Thyroid gland (tissue), 4 donors: Measurements from ENCODE around the gene CTCF.

Source experiments
- CTCF ChIP-seq, 6 experiments: fragments of 200-600 bp in 3 of 6; fragments of 450-650 bp in 3 of 6; sonication (generic) in 3 of 6; IDR thresholded peaks; one replicate each; pipeline ENCODE4 v1.5.1; 2016 to 2019; ENCODE audit warnings: antibody characterized with exemption in 6 of 6, mild to moderate bottlenecking in 2 of 6, inconsistent platforms in 1 of 6, moderate library complexity in 1 of 6
- POLR2A ChIP-seq, 2 donors: fragments of 450-650 bp; IDR thresholded peaks; one replicate each; pipeline ENCODE4 v1.6.1; 2017; ENCODE audit warnings: antibody characterized with exemption in 2 of 2, mild to moderate bottlenecking in 2 of 2, moderate library complexity in 1 of 2

GRCh38 chr16:67605641-67606040 is 43.3 kb downstream of the CTCF start:
- no peak for TF ChIP-seq CTCF (IDR thresholded peaks at IDR 0.05)
- TF ChIP-seq POLR2A (IDR thresholded peaks at IDR 0.05), result no peak
